Prostate gland (tissue), 2 donors: ENCODE results near the gene PTPN14.
A peak's percentile ranks its signal among the peaks of the same experiment; 100 is the strongest.

ENCODE experiments used
- CTCF ChIP-seq, 4 experiments: fragments of 200-600 bp in 2 of 4; fragments of 450-650 bp in 2 of 4; sonication (generic) in 2 of 4; IDR thresholded peaks; 1 replicate in 3 of 4; 2 replicates in 1 of 4; pipeline ENCODE4 v1.5.1; 2016 to 2019; ENCODE audit warnings: antibody characterized with exemption in 4 of 4, mild to moderate bottlenecking in 2 of 4, moderate library complexity in 2 of 4
- POLR2A ChIP-seq: fragments of 450-650 bp; IDR thresholded peaks from one replicate; pipeline ENCODE4 v1.6.1; 2016; ENCODE audit warnings: antibody characterized with exemption, mild to moderate bottlenecking
- POLR2AphosphoS5 ChIP-seq: sonication (generic); formaldehyde crosslinking; IDR thresholded peaks from one replicate; pipeline ENCODE4 v1.6.1; 2017; ENCODE audit warnings: antibody characterized with exemption

GRCh38 chr1:214331827-214332423 is 219.5 kb downstream of the PTPN14 start:
- TF ChIP-seq CTCF (IDR thresholded peaks at IDR 0.05) (peak in 3 of 4 experiments; percentile 25 to 44 (median 38)), POLR2A (no peak), POLR2AphosphoS5 (no peak)
